ENCODE data around the gene TMEM51.

DNA sequence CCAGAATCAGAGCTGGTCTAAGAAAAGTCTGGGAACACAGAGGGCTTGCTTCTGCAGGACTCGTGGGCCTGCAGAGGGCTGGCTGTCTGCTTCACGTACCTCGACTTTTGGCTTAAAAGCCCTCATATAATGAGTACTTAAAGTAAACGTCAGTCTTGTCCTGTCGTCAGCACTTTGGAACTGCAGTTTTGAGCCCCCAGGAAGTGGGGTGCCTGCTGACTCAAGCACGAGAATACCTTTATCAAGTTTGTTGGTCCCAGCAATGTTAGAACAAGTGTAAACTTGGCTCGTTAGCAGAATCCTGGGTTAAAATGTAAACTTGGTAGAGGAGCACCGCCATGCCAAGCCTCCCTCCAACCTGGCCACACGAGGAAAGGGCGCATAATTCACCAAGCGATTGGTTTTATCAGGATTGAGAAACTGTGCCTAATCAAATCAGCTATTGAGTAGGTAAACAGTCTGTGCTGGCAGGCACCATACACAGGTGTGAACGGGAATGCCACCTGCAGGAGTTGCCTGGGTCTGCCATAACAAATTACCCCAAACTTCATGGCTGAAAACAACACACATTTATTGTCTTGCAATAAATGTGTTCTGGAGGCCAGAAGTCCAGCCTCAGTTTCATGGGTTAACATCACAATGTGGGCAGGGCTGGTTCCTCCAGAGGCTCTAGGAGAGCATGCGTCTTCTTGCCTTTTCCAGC is 48.5 kb downstream of the TMEM51 start:
- TF ChIP-seq SIN3A (IDR thresholded peaks at IDR 0.05; ENCODE audit: low read depth, low read length), result no peak
- TF ChIP-seq IKZF2 (IDR thresholded peaks at IDR 0.05), result no peak
- no peak for TF ChIP-seq EZH2 (IDR thresholded peaks at IDR 0.05; ENCODE audit: borderline replicate concordance, control insufficient read depth, low read depth, low read length)
- TF ChIP-seq ETV6 (conservative IDR thresholded peaks at IDR 0.05 in 1 of 2, IDR thresholded peaks at IDR 0.05 in 1 of 2; ENCODE audit: borderline replicate concordance in 1 of 2, low read depth in 1 of 2), result no peak

Data from GM12878 (cell line).